Esophagus muscularis mucosa (tissue), 4 donors: ENCODE results near the gene ENOSF1. TPM values are rescaled to one million over a fixed set of nuclear protein-coding genes. Genes with fewer than 3 reads are reported as not detected.

Experiments
- DNase-seq: peaks from one replicate; pipeline ENCODE4 v3.0.0-alpha.2; 2017; ENCODE audit errors: extremely low spot score
- H3K27ac ChIP-seq, 4 donors: fragments of 200-600 bp; sonication (generic); replicated peaks in 1 of 4; 1 replicate in 3 of 4; 2 replicates in 1 of 4; pipeline ENCODE4 v1.5.1; 2016 to 2019; ENCODE audit warnings: mild to moderate bottlenecking in 1 of 4
- H3K27me3 ChIP-seq, 4 donors: fragments of 200-600 bp; sonication (generic); one replicate each; pipeline versions ENCODE4 v1.5.1 to v1.6.0; 2016 to 2019
- H3K36me3 ChIP-seq, 4 donors: fragments of 200-600 bp; sonication (generic); one replicate each; pipeline ENCODE4 v1.5.1; 2016 to 2019
- H3K4me1 ChIP-seq, 4 donors: fragments of 200-600 bp; sonication (generic); one replicate each; pipeline ENCODE4 v1.5.1; 2016 to 2019
- H3K4me3 ChIP-seq, 4 donors: fragments of 200-600 bp; sonication (generic); 1 replicate in 2 of 4; 2 replicates in 2 of 4; pipeline ENCODE4 v1.5.1; 2016 to 2019; ENCODE audit warnings: mild to moderate bottlenecking in 4 of 4, moderate library complexity in 1 of 4
- H3K9me3 ChIP-seq, 4 donors: fragments of 200-600 bp; sonication (generic); 1 replicate in 3 of 4; 2 replicates in 1 of 4; pipeline ENCODE4 v1.5.1; 2016 to 2019
- EP300 ChIP-seq: sonication (generic); formaldehyde crosslinking; IDR thresholded peaks from one replicate; pipeline ENCODE4 v1.6.1; 2017; ENCODE audit warnings: antibody characterized with exemption
- POLR2A ChIP-seq: fragments of 450-650 bp; IDR thresholded peaks from one replicate; pipeline ENCODE4 v1.6.1; 2017; ENCODE audit warnings: antibody characterized with exemption, moderate library complexity, mild to moderate bottlenecking, low read depth
- POLR2AphosphoS5 ChIP-seq, 2 donors: sonication (generic); formaldehyde crosslinking; IDR thresholded peaks; one replicate each; pipeline ENCODE4 v1.6.1; 2017; ENCODE audit warnings: antibody characterized with exemption in 2 of 2
- WGBS: methylation state at CpG from one replicate; pipeline ENCODE4 v1.1.5; 2018; 5-methylcytosine and 5-hydroxymethylcytosine counted together
- intact Hi-C: fragments of 100-400 bp; cut with DNase I; formaldehyde crosslinking; loops from one replicate; pipeline ENCODE4 v1.15.1; 2023
- total RNA-seq, 4 donors: library from RNA; depleted of rRNA; stranded (reverse); fragments of >200 nt; gene quantifications; one replicate each; pipeline versions ENCODE4 v1.1.0 to v1.2.1, GENCODE V29; 2016
- TF ChIP-seq, protein P1 (sequence below), 3 experiments: fragments of 200-600 bp in 2 of 3; fragments of 450-650 bp in 1 of 3; sonication (generic) in 2 of 3; IDR thresholded peaks; one replicate each; pipeline ENCODE4 v1.5.1; 2017 to 2019; ENCODE audit warnings: antibody characterized with exemption in 3 of 3, mild to moderate bottlenecking in 2 of 3, moderate library complexity in 1 of 3

ENOSF1 gene
- total RNA-seq, 4 donors from 2014 or later = 21.6 to 53.2 (median 26.1) TPM

DNA sequence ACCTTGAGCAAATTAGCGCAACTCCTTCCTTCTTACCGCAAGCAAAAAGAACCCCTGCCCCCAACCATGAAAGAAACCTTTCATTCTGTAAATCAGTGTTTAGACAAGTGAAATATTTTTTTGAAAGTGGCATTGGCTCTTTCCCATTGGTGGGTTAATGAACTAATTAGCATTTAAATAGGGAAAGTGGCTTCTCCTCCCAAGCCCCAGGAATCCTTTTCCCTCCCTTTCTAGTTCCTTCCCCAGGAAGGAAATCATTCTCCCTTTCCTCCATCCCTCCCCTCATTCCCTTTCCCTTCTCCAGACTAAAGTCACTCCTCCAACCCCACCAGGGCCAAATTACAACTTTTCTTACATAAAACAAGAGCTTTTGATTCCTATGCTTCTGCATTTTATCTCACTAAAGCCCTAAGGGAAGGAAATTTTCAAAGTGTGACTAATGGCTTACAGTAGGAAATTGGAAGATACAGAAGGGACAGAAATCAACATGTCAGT is 77.8 kb downstream of the ENOSF1 start:
- Histone ChIP-seq H3K9me3 (no peaks in the 10 kb centered on the region), H3K36me3 (no peaks in the 10 kb centered on the region), H3K4me3 (no peak overlapping the region), H3K27me3 (no peaks in the 10 kb centered on the region), H3K4me1 (no peaks in the 10 kb centered on the region), H3K27ac (no peak overlapping the region)
- 88% methylated on average over 2 of the region's 2 CpGs for WGBS
- no peak for TF ChIP-seq POLR2A
- no peak for TF ChIP-seq EP300
- TF ChIP-seq, protein P1, sequence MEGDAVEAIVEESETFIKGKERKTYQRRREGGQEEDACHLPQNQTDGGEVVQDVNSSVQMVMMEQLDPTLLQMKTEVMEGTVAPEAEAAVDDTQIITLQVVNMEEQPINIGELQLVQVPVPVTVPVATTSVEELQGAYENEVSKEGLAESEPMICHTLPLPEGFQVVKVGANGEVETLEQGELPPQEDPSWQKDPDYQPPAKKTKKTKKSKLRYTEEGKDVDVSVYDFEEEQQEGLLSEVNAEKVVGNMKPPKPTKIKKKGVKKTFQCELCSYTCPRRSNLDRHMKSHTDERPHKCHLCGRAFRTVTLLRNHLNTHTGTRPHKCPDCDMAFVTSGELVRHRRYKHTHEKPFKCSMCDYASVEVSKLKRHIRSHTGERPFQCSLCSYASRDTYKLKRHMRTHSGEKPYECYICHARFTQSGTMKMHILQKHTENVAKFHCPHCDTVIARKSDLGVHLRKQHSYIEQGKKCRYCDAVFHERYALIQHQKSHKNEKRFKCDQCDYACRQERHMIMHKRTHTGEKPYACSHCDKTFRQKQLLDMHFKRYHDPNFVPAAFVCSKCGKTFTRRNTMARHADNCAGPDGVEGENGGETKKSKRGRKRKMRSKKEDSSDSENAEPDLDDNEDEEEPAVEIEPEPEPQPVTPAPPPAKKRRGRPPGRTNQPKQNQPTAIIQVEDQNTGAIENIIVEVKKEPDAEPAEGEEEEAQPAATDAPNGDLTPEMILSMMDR (IDR thresholded peaks at IDR 0.05) = no peak
- no peak for TF ChIP-seq POLR2AphosphoS5 (IDR thresholded peaks at IDR 0.05)
- intact Hi-C loops = no loop called here
- no peak for DNase-seq

GRCh38 chr18:631560-631959 is 80.9 kb downstream of the ENOSF1 start:
- Histone ChIP-seq H3K4me3 (no peak overlapping the region), H3K27ac (no peak overlapping the region), H3K36me3 (no peaks in the 10 kb centered on the region), H3K9me3 (no peaks in the 10 kb centered on the region), H3K4me1 (peaks cover 0 to 9% (median 3%) of the 10 kb centered on the region in 4 donors), H3K27me3 (no peaks in the 10 kb centered on the region)
- TF ChIP-seq EP300 (no peak), POLR2A (no peak), POLR2AphosphoS5 (IDR thresholded peaks at IDR 0.05) (no peak)
- TF ChIP-seq, protein P1 (IDR thresholded peaks at IDR 0.05) = no peak
- intact Hi-C loops = no loop called here
- no peak for DNase-seq

- no peaks in the 10 kb centered on the region for H3K27me3 ChIP-seq
- H3K4me3 ChIP-seq = no peak overlapping the region
- no peak for DNase-seq
- intact Hi-C loops = loop anchor here (10.0 kb wide), 1 partner anchor 75 kb away; no protein-coding TSS in a partner anchor
- no peaks in the 10 kb centered on the region for H3K9me3 ChIP-seq
- no peak overlapping the region for H3K27ac ChIP-seq
- TF ChIP-seq, protein P1 (IDR thresholded peaks at IDR 0.05) = peak in 1 of 3 experiments; percentile 20
- TF ChIP-seq POLR2A = no peak
- H3K36me3 ChIP-seq = no peaks in the 10 kb centered on the region
- peaks cover 0 to 13% (median 5%) of the 10 kb centered on the region in 4 donors for H3K4me1 ChIP-seq
- 92% methylated on average over 6 of the region's 6 CpGs for WGBS
Observed at GRCh38 chr18:629269-630150, 82.9 kb downstream of the ENOSF1 start.

GRCh38 chr18:627231-627630 is 85.2 kb downstream of the ENOSF1 start:
- 31% methylated on average over 2 of the region's 2 CpGs for WGBS
- Histone ChIP-seq H3K9me3 (no peaks in the 10 kb centered on the region), H3K4me1 (peaks cover 0 to 21% (median 10%) of the 10 kb centered on the region in 4 donors), H3K4me3 (no peak overlapping the region), H3K27ac (peak overlapping the region in 2 of 4 donors; percentile 3 to 28), H3K36me3 (no peaks in the 10 kb centered on the region), H3K27me3 (no peaks in the 10 kb centered on the region)
- intact Hi-C loops = loop anchor here (10.0 kb wide), 1 partner anchor 78 kb away; no protein-coding TSS in a partner anchor
- no peak for DNase-seq
- TF ChIP-seq POLR2AphosphoS5 (IDR thresholded peaks at IDR 0.05) = no peak
- TF ChIP-seq POLR2A = no peak
- TF ChIP-seq, protein P1 (IDR thresholded peaks at IDR 0.05) = no peak
- TF ChIP-seq EP300 = no peak
